K562 (cell line): ENCODE results near the gene SH3PXD2B. TPM values are rescaled to one million over a fixed set of nuclear protein-coding genes. Genes with fewer than 3 reads are reported as not detected.

Experiments
- ATAC-seq: fragments of 200-7000 bp; cut with Tn5 transposase; 3 replicates; pipeline ENCODE4 v1.9.1; 2020; ENCODE audit warnings: moderate library complexity
- BruUV-seq: library from RNA; stranded (reverse); fragments of 400-500 nt; replicated peaks from 2 replicates; lab custom pipeline; 2021; lab: Mats Ljungman, UMichigan
- CTCF ChIA-PET: fragments of 300-600 bp; formaldehyde crosslinking; extraction: SDS; loops from one replicate; lab custom pipeline; 2021; ENCODE audit warnings: low intra/inter-chr PET ratio; lab: Yijun Ruan, JAX
- POLR2A ChIA-PET: fragments of 300-600, 350-650 bp; sonication (Branson Sonifier 250); formaldehyde crosslinking; extraction: SDS; loops from one replicate; lab custom pipeline; 2021; ENCODE audit warnings: antibody characterized with exemption, inconsistent platforms; lab: Yijun Ruan, JAX
- DNase-seq, 4 experiments: peaks; one replicate each; pipeline versions ENCODE4 v3.0.0 to v3.0.0-alpha.2; 2011 to 2018; ENCODE audit warnings: low spot score in 3 of 4, mixed read lengths in 3 of 4; ENCODE audit errors: extremely low read depth in 1 of 4
- FAIRE-seq: peaks from 2 replicates; lab custom pipeline; 2011; peaks lifted over from hg19 to GRCh38; lab: Jason Lieb, UNC
- H2AFZ ChIP-seq: 2 replicates; pipeline ENCODE4 v1.6.0; 2011; ENCODE audit warnings: low read depth, low read length, control low read depth, inconsistent platforms
- H3K27ac ChIP-seq: fragments of 200-600 bp; 3 replicates; pipeline ENCODE4 v1.8.0; 2011; ENCODE audit warnings: low read depth, mild to moderate bottlenecking, control low read depth, inconsistent platforms, low read length, moderate library complexity, mixed read lengths; ENCODE audit errors: extremely low read depth
- H3K27me3 ChIP-seq, 2 experiments: fragments of 300-600 bp in 1 of 2; 2 replicates in 1 of 2; 3 replicates in 1 of 2; pipeline versions ENCODE4 v1.6.0 to v1.8.0; 2011; ENCODE audit warnings: inconsistent platforms in 2 of 2, low read length in 2 of 2, mild to moderate bottlenecking in 1 of 2, mixed read lengths in 1 of 2, moderate library complexity in 1 of 2; ENCODE audit not compliant: control insufficient read depth in 2 of 2, insufficient read depth in 2 of 2
- H3K36me3 ChIP-seq: fragments of 300-600 bp; 3 replicates; pipeline ENCODE4 v1.8.0; 2011; ENCODE audit warnings: mild to moderate bottlenecking, low read length, inconsistent platforms; ENCODE audit not compliant: control insufficient read depth, insufficient read depth
- H3K4me1 ChIP-seq, 2 experiments: fragments of 200-600 bp in 1 of 2; replicated peaks in 1 of 2; 2 replicates in 1 of 2; 3 replicates in 1 of 2; pipeline versions ENCODE4 v1.5.1 to v1.8.0; 2011; ENCODE audit warnings: inconsistent platforms in 2 of 2, low read length in 2 of 2, mild to moderate bottlenecking in 1 of 2, mixed read lengths in 1 of 2, moderate library complexity in 1 of 2; ENCODE audit not compliant: control insufficient read depth in 2 of 2, insufficient read depth in 2 of 2
- H3K4me2 ChIP-seq: 2 replicates; pipeline ENCODE4 v1.6.1; 2011; ENCODE audit warnings: low read length, control low read depth, inconsistent platforms, mixed read lengths; ENCODE audit not compliant: insufficient read depth
- H3K4me3 ChIP-seq: fragments of 200-600 bp; sonication (generic), shearing (Covaris generic); 2 replicates; pipeline ENCODE4 v1.5.1; 2016; ENCODE audit warnings: control low read depth, inconsistent platforms
- H3K79me2 ChIP-seq: fragments of 200-600 bp; 3 replicates; pipeline ENCODE4 v1.8.0; 2011; ENCODE audit warnings: low read length, inconsistent platforms; ENCODE audit not compliant: control insufficient read depth, insufficient read depth
- H3K9ac ChIP-seq, 2 experiments: 2 replicates each; pipeline versions ENCODE4 v1.6.0 to v1.6.1; 2011; ENCODE audit warnings: low read depth in 2 of 2, low read length in 2 of 2, control low read depth in 1 of 2, inconsistent platforms in 1 of 2, mild to moderate bottlenecking in 1 of 2, mixed read lengths in 1 of 2; ENCODE audit not compliant: insufficient read depth in 1 of 2
- H3K9me1 ChIP-seq: one replicate; pipeline ENCODE4 v1.6.0; 2011; ENCODE audit warnings: inconsistent platforms, mild to moderate bottlenecking, low read length, moderate library complexity; ENCODE audit not compliant: control insufficient read depth, insufficient read depth
- H3K9me3 ChIP-seq: replicated peaks from 2 replicates; pipeline ENCODE4 v1.5.1; 2011; ENCODE audit warnings: low read depth, low read length, inconsistent platforms; ENCODE audit not compliant: control insufficient read depth, insufficient read depth
- H4K20me1 ChIP-seq: replicated peaks from 2 replicates; pipeline ENCODE4 v1.6.1; 2011; ENCODE audit warnings: low read length, inconsistent platforms, mixed read lengths; ENCODE audit not compliant: control insufficient read depth, insufficient read depth
- ADNP ChIP-seq: fragments of 200-800 bp; sonication (Bioruptor generic); IDR thresholded peaks from 2 replicates; pipeline ENCODE4 v1.6.1; 2016; ENCODE audit warnings: missing genetic modification characterization, missing compliant biosample characterization
- BACH1 ChIP-seq: fragments of 200-800 bp; sonication (Bioruptor generic); IDR thresholded peaks from 2 replicates; pipeline ENCODE4 v1.6.1; 2016; ENCODE audit warnings: missing genetic modification characterization, missing compliant biosample characterization
- BMI1 ChIP-seq: fragments of 150-350 bp; IDR thresholded peaks from 2 replicates; pipeline ENCODE4 v1.6.1; 2014; ENCODE audit warnings: low read length
- BRF1 ChIP-seq: IDR thresholded peaks from 3 replicates; pipeline ENCODE4 v1.6.1; 2011; ENCODE audit warnings: borderline replicate concordance, mild to moderate bottlenecking; ENCODE audit not compliant: insufficient read length; ENCODE audit errors: extremely low read depth
- CHCHD3 ChIP-seq: fragments of 250-450 bp; sonication (Bioruptor Pico); IDR thresholded peaks from 2 replicates; pipeline ENCODE4 v2.1.2; 2022; ENCODE audit warnings: mild to moderate bottlenecking
- GATAD2A ChIP-seq: fragments of 450-650 bp; IDR thresholded peaks from 2 replicates; pipeline ENCODE4 v1.6.1; 2017
- PATZ1 ChIP-seq: fragments of 250-450 bp; sonication (Bioruptor Pico); IDR thresholded peaks from 2 replicates; pipeline ENCODE4 v1.5.0; 2020; ENCODE audit warnings: mild to moderate bottlenecking, borderline replicate concordance
- RCOR1 ChIP-seq, 2 experiments: IDR thresholded peaks; 2 replicates each; pipeline ENCODE4 v1.6.1; 2012; ENCODE audit warnings: low read depth in 2 of 2, low read length in 2 of 2, borderline replicate concordance in 1 of 2, improper control_type of control experiment in 1 of 2
- SRSF9 ChIP-seq: fragments of 200-400 bp; formaldehyde crosslinking; IDR thresholded peaks from 2 replicates; pipeline ENCODE4 v1.6.1; 2017; ENCODE audit warnings: low read depth, low read length, borderline replicate concordance
- TCF7 ChIP-seq: sonication (generic); IDR thresholded peaks from 2 replicates; pipeline ENCODE4 v1.6.1; 2016; ENCODE audit warnings: antibody characterized with exemption, borderline replicate concordance
- ZFP91 ChIP-seq: sonication (generic); formaldehyde crosslinking; IDR thresholded peaks from 2 replicates; pipeline ENCODE4 v1.8.0; 2022; ENCODE audit warnings: mild to moderate bottlenecking, missing genetic modification reagents
- ZNF583 ChIP-seq: fragments of 250-450 bp; sonication (Bioruptor Pico); IDR thresholded peaks from 2 replicates; pipeline ENCODE4 v1.4.0; 2020
- WGBS: fragments of 100-300 bp; shearing (Covaris generic); methylation state at CpG from one replicate; pipeline ENCODE4 v1.1.6; 2016; ENCODE audit warnings: low coverage, mixed read lengths; ENCODE audit not compliant: insufficient coverage; ENCODE audit errors: missing lambda C conversion rate; 5-methylcytosine and 5-hydroxymethylcytosine counted together
- in situ Hi-C: fragments of 300-500 bp; cut with MboI; formaldehyde crosslinking; loops from 4 replicates; pipeline ENCODE4 v1.15.0; 2018; ENCODE audit warnings: inconsistent platforms, mixed read lengths
- intact Hi-C: fragments of 100-400 bp; cut with micrococcal nuclease; formaldehyde crosslinking; loops from 2 replicates; pipeline ENCODE4 v1.14.2; 2022
- polyA plus RNA-seq, 8 experiments: library from polyadenylated mRNA; depleted of rRNA in 4 of 8; stranded (reverse) in 5 of 8; unstranded in 3 of 8; fragments of >200 nt; fragmentation: Nextera tagmentation in 2 of 8; fragmentation: Illumina TruSeq in 1 of 8; extraction: Ambion mirVana in 2 of 8; extraction: Trizol in 1 of 8; gene quantifications; 2 replicates each; pipeline versions ENCODE4 v1.2.1 to v1.2.3, GENCODE V29; 2011 to 2014; ENCODE audit warnings: inconsistent platforms in 1 of 8, missing spikeins in 1 of 8
- total RNA-seq, 7 experiments: library from RNA; depleted of rRNA in 6 of 7; stranded (reverse); fragments of >200 nt in 6 of 7; fragmentation: Illumina TruSeq in 2 of 7; extraction: Trizol in 2 of 7; gene quantifications; 2 replicates each; pipeline versions ENCODE4 v1.2.1 to v1.2.3, GENCODE V29; 2011 to 2021; ENCODE audit warnings: low replicate concordance in 1 of 7

The SH3PXD2B gene
- total and polyA plus RNA-seq, 9 of the 15 experiments (the other 6 are each of a cell fraction or from before 2014, with no cell fraction given), result 0.04 to 0.66 (median 0.19) TPM

GRCh38 chr5:172452398-172453205, 1.7 kb downstream of the SH3PXD2B start (continued):
- no peak for TF ChIP-seq CHCHD3 (CRISPR knock-in tag)
- no peak for TF ChIP-seq BRF1
- TF ChIP-seq TCF7, result no peak
- TF ChIP-seq BACH1 (tag), result no peak
- no peak for TF ChIP-seq BMI1
- TF ChIP-seq SRSF9, result no peak

GRCh38 chr5:172451771-172452197, 2.5 kb downstream of the SH3PXD2B start:
- BruUV-seq, result no TSS peak
- Histone ChIP-seq H2AFZ (no peak overlapping the region), H3K27ac (no peak overlapping the region), H3K9me3 (no peaks in the 10 kb centered on the region), H3K27me3 (peaks cover 12 to 49% of the 10 kb centered on the region in 2 experiments; a peak in 4 of 5 replicates), H3K9ac (no peak overlapping the region), H3K4me1 (peaks cover 3 to 12% of the 10 kb centered on the region in 2 experiments; a peak in 3 of 5 replicates), H4K20me1 (peaks cover 16% of the 10 kb centered on the region), H3K4me2 (no peak overlapping the region), H3K9me1 (no peaks in the 10 kb centered on the region), H3K4me3 (no peak overlapping the region), H3K79me2 (no peaks in the 10 kb centered on the region), H3K36me3 (no peaks in the 10 kb centered on the region)
- no peak for ATAC-seq
- DNase-seq, result no peak
- POLR2A ChIA-PET, result interaction anchor here (0.6 to 1.6 kb wide), 2 partner anchors 15 to 345 kb away, joined by 3 read pairs; no protein-coding TSS in a partner anchor
- in situ Hi-C loops, result loop anchor here (10.0 kb wide), 1 partner anchor 347 kb away; no protein-coding TSS in a partner anchor
- 40% methylated on average over 1 of the region's 3 CpGs for WGBS
- no peak for FAIRE-seq
- intact Hi-C loops, result loop anchor here (2.0 to 10.0 kb wide), 2 partner anchors 119 to 347 kb away; no protein-coding TSS in a partner anchor
- CTCF ChIA-PET, result interaction anchor here (0.6 kb wide), 1 partner anchor 1865 kb away, joined by 3 read pairs; no protein-coding TSS in a partner anchor
- TF ChIP-seq ADNP (tag) (peak; percentile 48; the same call in 1 of the 2 replicates), ZFP91 (no peak), RCOR1 (IDR thresholded peaks at IDR 0.05; ENCODE audit: borderline replicate concordance in 1 of 2, low read depth in 2 of 2, low read length in 2 of 2) (no peak), GATAD2A (no peak), PATZ1 (no peak), ZNF583 (CRISPR knock-in tag) (no peak)
